Calu3 (cell line): ENCODE results near the gene SRXN1. TPM values are rescaled to one million over a fixed set of nuclear protein-coding genes. Genes with fewer than 3 reads are reported as not detected.

ENCODE experiments used
- BruUV-seq: library from RNA; stranded (reverse); fragments of 400-500 nt; replicated peaks from 2 replicates; lab custom pipeline; 2021; lab: Mats Ljungman, UMichigan
- CTCF ChIA-PET: fragments of 300-600 bp; sonication (Branson Sonifier 250); formaldehyde crosslinking; loops from one replicate; lab custom pipeline; 2022; ENCODE audit warnings: antibody characterized with exemption; lab: Charles Lee
- DNase-seq: peaks from one replicate; pipeline ENCODE4 v3.0.0; 2022
- H3K27ac Mint-ChIP-seq: one replicate; pipeline ENCODE4 v1.8.0; 2022; ENCODE audit warnings: mixed read lengths; ENCODE audit not compliant: unreplicated experiment
- H3K27me3 Mint-ChIP-seq: one replicate; pipeline ENCODE4 v1.8.0; 2022; ENCODE audit warnings: mixed read lengths; ENCODE audit not compliant: unreplicated experiment
- H3K36me3 Mint-ChIP-seq: one replicate; pipeline ENCODE4 v1.8.0; 2022; ENCODE audit warnings: mild to moderate bottlenecking, moderate library complexity, mixed read lengths; ENCODE audit not compliant: insufficient read depth, unreplicated experiment
- H3K4me1 Mint-ChIP-seq: one replicate; pipeline ENCODE4 v1.8.0; 2022; ENCODE audit warnings: mild to moderate bottlenecking, low read depth, mixed read lengths; ENCODE audit not compliant: unreplicated experiment
- H3K4me3 Mint-ChIP-seq: one replicate; pipeline ENCODE4 v1.8.0; 2022; ENCODE audit warnings: mild to moderate bottlenecking, low read depth, moderate library complexity, mixed read lengths; ENCODE audit not compliant: unreplicated experiment
- H3K9me3 Mint-ChIP-seq: one replicate; pipeline ENCODE4 v1.8.0; 2022; ENCODE audit warnings: low read depth, mixed read lengths; ENCODE audit not compliant: unreplicated experiment
- CTCF ChIP-seq: fragments of 200-600 bp; IDR thresholded peaks from one replicate; pipeline ENCODE4 v1.8.0; 2022; ENCODE audit warnings: antibody characterized with exemption; ENCODE audit not compliant: unreplicated experiment
- intact Hi-C: fragments of 100-400 bp; cut with micrococcal nuclease; formaldehyde crosslinking; loops from one replicate; pipeline ENCODE4 v1.10.0; 2022; ENCODE audit not compliant: unreplicated experiment
- total RNA-seq: library from RNA; stranded (reverse); gene quantifications from 2 replicates; pipeline ENCODE4 v1.2.3, GENCODE V29; 2022

The SRXN1 gene
- total RNA-seq, 1 experiment from 2014 or later: 17.4 TPM

- Mint-ChIP-seq H3K9me3 (no peaks in the 10 kb centered on the region), H3K27ac (no peak overlapping the region), H3K27me3 (peaks cover 40% of the 10 kb centered on the region), H3K4me1 (no peaks in the 10 kb centered on the region), H3K36me3 (no peaks in the 10 kb centered on the region), H3K4me3 (no peak overlapping the region)
- no TSS peak for BruUV-seq
- TF ChIP-seq CTCF: no peak
- CTCF ChIA-PET: no interaction called here
- no peak for DNase-seq
- intact Hi-C loops: no loop called here
Observed at GRCh38 chr20:603116-603640, 49.8 kb downstream of the SRXN1 start.

GRCh38 chr20:602111-602970 is 50.7 kb downstream of the SRXN1 start:
- Mint-ChIP-seq H3K27ac (no peak overlapping the region), H3K4me3 (no peak overlapping the region), H3K27me3 (peaks cover 31% of the 10 kb centered on the region), H3K9me3 (no peaks in the 10 kb centered on the region), H3K36me3 (no peaks in the 10 kb centered on the region), H3K4me1 (no peaks in the 10 kb centered on the region)
- intact Hi-C loops: no loop called here
- CTCF ChIA-PET: interaction anchor here (0.7 kb wide), 1 partner anchor 137 kb away, joined by 4 read pairs; no protein-coding TSS in a partner anchor
- no peak for DNase-seq
- TF ChIP-seq CTCF: no peak
- BruUV-seq: no TSS peak

GRCh38 chr20:600736-601135 is 52.3 kb downstream of the SRXN1 start:
- intact Hi-C loops: no loop called here
- BruUV-seq: no TSS peak
- CTCF ChIA-PET: no interaction called here

GRCh38 chr20:600141-600540 is 52.9 kb downstream of the SRXN1 start:
- H3K4me1 Mint-ChIP-seq: no peaks in the 10 kb centered on the region
- no peaks in the 10 kb centered on the region for H3K36me3 Mint-ChIP-seq
- intact Hi-C loops: no loop called here
- H3K27ac Mint-ChIP-seq: no peak overlapping the region
- no peak overlapping the region for H3K4me3 Mint-ChIP-seq
- BruUV-seq: no TSS peak
- no peaks in the 10 kb centered on the region for H3K9me3 Mint-ChIP-seq
- peaks cover 23% of the 10 kb centered on the region for H3K27me3 Mint-ChIP-seq
- CTCF ChIA-PET: no interaction called here
- TF ChIP-seq CTCF: no peak
- no peak for DNase-seq

More at GRCh38 chr20:600736-601135, 52.3 kb downstream of the SRXN1 start:
- no peak for DNase-seq
- no peak overlapping the region for H3K4me3 Mint-ChIP-seq
- no peak overlapping the region for H3K27ac Mint-ChIP-seq
- no peak for TF ChIP-seq CTCF
- H3K4me1 Mint-ChIP-seq: no peaks in the 10 kb centered on the region
- peaks cover 29% of the 10 kb centered on the region for H3K27me3 Mint-ChIP-seq
- no peaks in the 10 kb centered on the region for H3K9me3 Mint-ChIP-seq
- no peaks in the 10 kb centered on the region for H3K36me3 Mint-ChIP-seq
